Naive thymus-derived CD8-positive, alpha-beta T cell (primary cell): Measurements from ENCODE around the gene PLRG1. TPM values are rescaled to one million over a fixed set of nuclear protein-coding genes. Genes with fewer than 3 reads are reported as not detected.
A peak's percentile ranks its signal among the peaks of the same experiment; 100 is the strongest.

Experiments
- ATAC-seq, 2 donors: fragments of 150-1000 bp; cut with Tn5 transposase in 1 of 2; sonication (Bioruptor Pico), chemical (Tn5 transposase) in 1 of 2; 1 replicate in 1 of 2; 2 replicates in 1 of 2; pipeline ENCODE4 v1.10.0; 2021; ENCODE audit warnings: mild to moderate bottlenecking in 2 of 2, moderate library complexity in 2 of 2
- POLR2A ChIA-PET: fragments of 350-600 bp; sonication (Branson Sonifier 250); formaldehyde crosslinking; loops from one replicate; lab custom pipeline; 2021; ENCODE audit warnings: antibody characterized with exemption; lab: Charles Lee
- DNase-seq, 10 donors: peaks; one replicate each; pipeline versions ENCODE4 v3.0.0 to v3.0.0-alpha.2; 2020 to 2022
- H3K27ac Mint-ChIP-seq, 10 donors: one replicate each; pipeline ENCODE4 v1.8.0; 2020 to 2022; ENCODE audit warnings: mild to moderate bottlenecking in 10 of 10, mixed read lengths in 10 of 10, moderate library complexity in 4 of 10, inconsistent platforms in 1 of 10
- H3K27me3 Mint-ChIP-seq, 5 donors: one replicate each; pipeline ENCODE4 v1.8.0; 2021 to 2022; ENCODE audit warnings: mixed read lengths in 5 of 5
- H3K36me3 Mint-ChIP-seq, 3 donors: one replicate each; pipeline ENCODE4 v1.8.0; 2020 to 2022; ENCODE audit warnings: mixed read lengths in 3 of 3, mild to moderate bottlenecking in 2 of 3, inconsistent platforms in 1 of 3
- H3K4me1 Mint-ChIP-seq, 4 donors: one replicate each; pipeline ENCODE4 v1.8.0; 2021 to 2022; ENCODE audit warnings: mixed read lengths in 4 of 4
- H3K4me3 Mint-ChIP-seq, 10 donors: one replicate each; pipeline ENCODE4 v1.8.0; 2020 to 2022; ENCODE audit warnings: mild to moderate bottlenecking in 10 of 10, mixed read lengths in 10 of 10, moderate library complexity in 6 of 10, inconsistent platforms in 1 of 10
- H3K9me3 Mint-ChIP-seq, 9 donors: one replicate each; pipeline ENCODE4 v1.8.0; 2020 to 2022; ENCODE audit warnings: mixed read lengths in 9 of 9, mild to moderate bottlenecking in 3 of 9, inconsistent platforms in 1 of 9, moderate library complexity in 1 of 9
- polyA plus RNA-seq, 3 donors: library from polyadenylated mRNA; unstranded; fragments of 300-500 nt; fragmentation: Illumina TruSeq; gene quantifications; one replicate each; pipeline ENCODE4 v1.2.3, GENCODE V29; 2021
- total RNA-seq, 8 experiments: library from RNA in 2 of 8; stranded (reverse) in 2 of 8; gene quantifications; one replicate each; pipeline ENCODE4 v1.2.3 and lab custom pipeline; 2021 to 2026

Gene PLRG1
- total and polyA plus RNA-seq, 5 experiments from 2014 or later = 86.2 to 92.4 (median 90.4) TPM

DNA sequence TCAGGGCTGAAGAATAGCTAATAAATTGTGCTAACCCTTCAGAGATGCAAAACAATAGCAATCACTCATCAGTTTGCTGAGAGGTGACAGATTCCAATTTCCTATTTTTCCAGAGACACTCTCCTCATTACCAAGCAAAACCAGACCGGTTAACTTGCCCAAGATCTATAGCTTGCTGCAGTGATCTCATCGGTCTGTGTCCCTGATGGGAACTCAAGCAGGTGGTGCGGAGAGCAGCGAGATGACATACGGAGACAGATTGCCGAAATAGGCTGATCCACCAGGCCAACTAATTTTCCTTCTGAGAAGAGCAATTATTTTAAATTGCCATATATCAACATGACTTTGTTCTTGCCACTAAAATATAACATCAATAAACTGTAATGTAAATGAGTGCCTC is 48.1 kb downstream of the PLRG1 start:
- peak overlapping the region in 1 of 10 donors; percentile 74 for H3K27ac Mint-ChIP-seq
- no peaks in the 10 kb centered on the region for H3K9me3 Mint-ChIP-seq
- no peak for ATAC-seq
- H3K27me3 Mint-ChIP-seq = peaks cover 19 to 65% (median 36%) of the 10 kb centered on the region in 5 donors
- H3K4me3 Mint-ChIP-seq = no peak overlapping the region
- H3K4me1 Mint-ChIP-seq = no peaks in the 10 kb centered on the region
- POLR2A ChIA-PET = no interaction called here
- DNase-seq = no peak
- no peaks in the 10 kb centered on the region for H3K36me3 Mint-ChIP-seq

- Mint-ChIP-seq H3K27ac (no peak overlapping the region), H3K36me3 (peaks cover 0 to 2% (median 0%) of the 10 kb centered on the region in 3 donors), H3K27me3 (peaks cover 18 to 60% (median 42%) of the 10 kb centered on the region in 5 donors), H3K4me3 (no peak overlapping the region), H3K9me3 (peaks cover 0 to 2% (median 0%) of the 10 kb centered on the region in 9 donors), H3K4me1 (no peaks in the 10 kb centered on the region)
- POLR2A ChIA-PET = no interaction called here
- ATAC-seq = no peak
- DNase-seq = no peak
Measured at GRCh38 chr4:154497889-154498288, 52.3 kb downstream of the PLRG1 start.

DNA sequence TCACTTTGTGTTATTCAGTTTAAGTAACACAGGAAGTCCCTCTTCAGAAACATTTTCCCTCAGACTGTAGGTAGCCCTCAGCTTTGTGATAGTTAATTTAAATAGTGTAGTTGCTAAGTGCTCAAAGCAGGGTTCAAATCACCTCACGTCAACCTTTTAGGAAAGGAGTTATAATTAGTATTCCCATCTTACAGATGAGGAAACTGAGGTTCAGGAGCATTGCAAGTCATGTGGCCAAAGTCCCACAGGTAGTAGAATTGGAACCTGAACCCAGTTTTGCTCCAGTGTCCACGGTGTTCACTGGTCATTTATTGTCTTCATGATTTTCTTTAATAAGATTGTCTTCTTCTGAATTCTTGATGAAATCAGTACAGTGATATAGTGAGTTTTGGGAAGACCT is 54.3 kb downstream of the PLRG1 start:
- Mint-ChIP-seq H3K4me1 (peaks cover 2 to 15% (median 13%) of the 10 kb centered on the region in 4 donors), H3K36me3 (peaks cover 0 to 4% (median 2%) of the 10 kb centered on the region in 3 donors), H3K27me3 (peaks cover 28 to 80% (median 55%) of the 10 kb centered on the region in 5 donors), H3K9me3 (peaks cover 0 to 2% (median 0%) of the 10 kb centered on the region in 9 donors), H3K27ac (no peak overlapping the region), H3K4me3 (no peak overlapping the region)
- ATAC-seq = no peak
- no peak for DNase-seq
- POLR2A ChIA-PET = no interaction called here

DNA sequence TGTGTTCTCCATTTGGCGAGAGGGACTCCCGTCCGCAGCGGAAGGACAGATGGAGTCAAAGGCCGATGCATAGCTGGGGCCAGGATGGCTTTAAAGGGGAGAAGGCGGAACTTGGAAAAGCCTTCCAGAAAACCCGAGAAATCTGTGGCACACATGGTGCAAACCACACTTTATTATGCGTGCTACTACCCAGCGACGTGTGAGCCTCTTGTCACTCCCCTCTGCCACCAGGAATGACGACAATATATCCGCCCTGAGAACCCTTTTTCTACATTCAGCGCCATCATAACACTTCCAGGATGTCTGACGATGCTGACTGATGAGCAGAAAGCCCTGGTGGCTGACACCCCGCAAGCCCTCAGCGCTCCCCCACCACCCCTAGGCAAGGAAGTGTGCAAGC is 57.9 kb downstream of the PLRG1 start:
- ATAC-seq (peak in 1 of 2 donors; percentile 61), DNase-seq (no peak)
- POLR2A ChIA-PET = no interaction called here
- peaks cover 5 to 20% (median 19%) of the 10 kb centered on the region in 4 donors for H3K4me1 Mint-ChIP-seq
- peak overlapping the region; percentile 12 to 83 (median 64) for H3K4me3 Mint-ChIP-seq
- H3K27me3 Mint-ChIP-seq = peaks cover 41 to 88% (median 56%) of the 10 kb centered on the region in 5 donors
- peaks cover 2 to 7% (median 2%) of the 10 kb centered on the region in 3 donors for H3K36me3 Mint-ChIP-seq
- H3K27ac Mint-ChIP-seq = no peak overlapping the region
- peaks cover 0 to 6% (median 0%) of the 10 kb centered on the region in 9 donors for H3K9me3 Mint-ChIP-seq

DNA sequence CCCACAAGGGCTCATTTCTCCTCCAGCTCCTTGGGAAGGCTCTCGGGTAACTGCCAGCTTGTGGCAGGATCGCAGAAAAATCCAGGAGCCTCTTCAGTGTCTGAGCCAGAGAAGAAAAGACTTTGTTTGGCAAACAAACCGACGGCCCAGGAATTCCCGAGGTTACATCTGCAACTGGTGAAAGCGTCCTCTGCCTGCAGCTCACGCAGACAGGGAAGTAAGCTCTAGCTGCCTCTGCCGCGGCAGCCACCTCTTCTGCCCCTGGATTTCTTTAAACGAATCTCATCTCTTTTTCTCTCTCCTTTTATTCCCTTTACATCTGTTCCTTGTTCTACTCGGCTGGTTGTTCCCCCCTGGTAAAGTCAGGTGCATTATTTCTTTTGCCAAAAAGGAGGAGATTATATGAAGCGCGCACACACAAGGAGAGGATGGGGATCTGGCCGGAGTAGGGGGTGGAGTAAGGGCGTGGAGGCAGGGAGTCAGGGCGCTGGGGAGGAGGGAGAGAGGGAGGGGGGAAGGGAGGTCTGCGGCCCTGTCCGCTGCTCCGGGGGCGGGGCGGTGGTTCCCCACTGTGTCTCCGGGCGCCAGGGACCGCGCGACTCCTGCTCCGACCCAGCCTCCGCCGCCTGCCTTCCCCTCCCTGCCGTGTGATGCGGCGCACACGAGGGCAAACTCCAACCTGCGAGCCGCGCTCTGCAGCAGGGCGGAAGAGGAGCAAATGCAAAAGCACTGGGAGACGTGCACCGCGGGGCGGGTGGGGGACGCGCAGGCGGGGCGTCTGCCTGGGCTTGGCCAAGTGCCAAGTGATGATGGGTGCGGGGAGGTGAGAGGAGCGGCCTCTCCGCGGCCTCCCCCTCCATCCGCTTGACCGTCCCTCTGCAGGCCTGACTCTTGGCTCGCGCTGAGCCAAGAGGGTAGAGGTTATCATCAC is 58.6 kb downstream of the PLRG1 start, which contains the start of gene DCHS2:
Gene DCHS2, minus strand, starts transcription at position 459 of the 931 bp plus-strand sequence. Its CDS starts 444 bp downstream, at position 15.
- peak in 3 of 10 donors; percentile 7 to 20 (median 7) for DNase-seq
- Mint-ChIP-seq H3K4me3 (peak within 1 kb of the TSS; percentile 59 to 83 (median 78)), H3K4me1 (peaks cover 5 to 20% (median 19%) of the 10 kb centered on the region in 4 donors), H3K27me3 (peaks cover 45 to 88% (median 54%) of the 10 kb centered on the region in 5 donors), H3K36me3 (peaks cover 2 to 7% (median 2%) of the 10 kb centered on the region in 3 donors), H3K27ac (no peak within 1 kb of the TSS), H3K9me3 (peaks cover 0 to 6% (median 0%) of the 10 kb centered on the region in 9 donors)
- POLR2A ChIA-PET = no interaction called here
- peak; percentile 49 to 66 for ATAC-seq

DNA sequence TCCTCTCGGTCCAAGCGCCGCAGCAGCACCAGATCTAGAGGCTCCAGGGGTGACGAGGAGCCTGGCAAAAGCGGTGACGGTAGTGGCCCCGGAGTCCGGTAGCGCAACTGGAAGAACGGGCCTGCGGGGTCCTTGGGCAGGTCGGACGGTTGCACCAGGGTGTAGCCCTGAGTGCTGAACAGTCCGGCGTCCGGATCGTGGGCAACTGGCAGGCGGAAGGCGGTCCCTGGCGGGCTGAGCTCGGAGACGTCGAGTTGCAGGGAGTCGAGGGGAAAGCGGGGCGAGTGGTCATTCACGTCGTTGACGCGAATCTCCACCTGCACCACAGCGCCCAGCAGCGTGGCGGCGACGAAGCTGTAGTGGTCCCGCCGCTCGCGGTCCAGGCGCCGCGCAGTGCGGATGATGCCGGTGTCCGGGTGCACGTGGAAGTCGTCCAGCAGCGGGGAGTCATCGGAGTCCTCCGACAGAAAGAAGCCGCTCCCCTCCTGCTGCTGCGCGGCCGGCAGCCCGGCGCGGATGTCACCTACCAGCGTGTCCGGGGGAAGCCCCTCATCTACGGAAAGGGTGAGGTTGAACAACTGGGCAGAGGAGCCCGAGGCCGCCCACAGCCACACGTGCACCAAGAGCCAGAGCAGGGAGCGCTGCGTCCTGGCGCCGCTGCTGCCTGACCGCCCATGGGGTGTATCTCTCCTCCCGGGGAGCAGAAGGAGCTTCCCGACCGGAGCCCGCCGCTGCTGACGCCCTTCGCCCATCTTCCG is 59.4 kb downstream of the PLRG1 start:
- POLR2A ChIA-PET = no interaction called here
- H3K4me3 Mint-ChIP-seq = peak overlapping the region; percentile 59 to 83 (median 78)
- DNase-seq (peak in 1 of 10 donors; percentile 21), ATAC-seq (peak; percentile 26 to 42)
- peaks cover 5 to 20% (median 19%) of the 10 kb centered on the region in 4 donors for H3K4me1 Mint-ChIP-seq
- H3K36me3 Mint-ChIP-seq = peaks cover 2 to 7% (median 2%) of the 10 kb centered on the region in 3 donors
- peaks cover 41 to 80% (median 50%) of the 10 kb centered on the region in 5 donors for H3K27me3 Mint-ChIP-seq
- no peak overlapping the region for H3K27ac Mint-ChIP-seq
- H3K9me3 Mint-ChIP-seq = peaks cover 0 to 6% (median 0%) of the 10 kb centered on the region in 9 donors

GRCh38 chr4:154490234-154490582 is 60.0 kb downstream of the PLRG1 start:
- Mint-ChIP-seq H3K4me1 (peaks cover 5 to 20% (median 19%) of the 10 kb centered on the region in 4 donors), H3K9me3 (peaks cover 0 to 6% (median 0%) of the 10 kb centered on the region in 9 donors), H3K4me3 (peak overlapping the region in 8 of 10 donors; percentile 59 to 83 (median 68)), H3K27me3 (peaks cover 40 to 75% (median 47%) of the 10 kb centered on the region in 5 donors), H3K27ac (no peak overlapping the region), H3K36me3 (peaks cover 2 to 7% (median 2%) of the 10 kb centered on the region in 3 donors)
- POLR2A ChIA-PET = no interaction called here
- DNase-seq = no peak
- ATAC-seq = no peak

DNA sequence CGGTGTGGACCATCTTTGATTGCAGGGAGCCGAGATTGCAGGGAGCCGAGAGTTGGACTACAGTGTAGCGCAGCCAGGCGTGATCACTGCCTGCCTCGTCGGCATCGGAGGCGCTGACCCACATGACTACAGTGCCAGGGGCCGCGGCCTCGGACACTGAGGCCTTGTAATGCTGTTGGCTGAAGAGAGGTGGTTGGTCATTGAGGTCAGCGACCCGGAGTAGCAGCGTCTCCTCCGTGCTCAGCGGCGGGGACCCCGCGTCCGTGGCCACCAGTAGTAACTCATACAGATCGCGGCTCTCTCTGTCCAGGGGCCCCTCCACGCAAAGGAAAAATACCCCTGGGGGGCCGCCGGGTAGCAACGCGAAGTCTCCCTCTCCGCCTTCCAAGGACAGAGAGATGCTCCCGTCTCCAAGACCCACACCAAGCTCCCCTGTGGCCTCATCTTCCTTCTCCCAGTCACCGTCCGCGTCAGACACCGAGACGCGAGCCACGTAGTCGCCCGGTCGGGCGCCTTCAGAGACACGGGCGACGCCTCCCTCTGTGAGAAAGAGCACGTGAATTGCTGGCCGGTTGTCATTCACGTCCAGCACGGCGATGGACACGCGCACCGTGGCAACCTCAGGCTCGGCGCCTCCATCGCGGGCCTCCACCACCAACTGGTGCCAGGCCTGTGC is 60.5 kb downstream of the PLRG1 start:
- Mint-ChIP-seq H3K27me3 (peaks cover 40 to 70% (median 45%) of the 10 kb centered on the region in 5 donors), H3K9me3 (peaks cover 0 to 6% (median 0%) of the 10 kb centered on the region in 9 donors), H3K36me3 (peaks cover 2 to 7% (median 2%) of the 10 kb centered on the region in 3 donors), H3K4me3 (peak overlapping the region in 4 of 10 donors; percentile 4 to 83 (median 14)), H3K4me1 (peaks cover 5 to 20% (median 19%) of the 10 kb centered on the region in 4 donors), H3K27ac (no peak overlapping the region)
- DNase-seq (no peak), ATAC-seq (no peak)
- POLR2A ChIA-PET = no interaction called here

GRCh38 chr4:154487145-154487544 is 63.1 kb downstream of the PLRG1 start:
- POLR2A ChIA-PET = no interaction called here
- H3K9me3 Mint-ChIP-seq = peaks cover 0 to 6% (median 0%) of the 10 kb centered on the region in 9 donors
- no peak for ATAC-seq

GRCh38 chr4:154485127-154485773 is 65.0 kb downstream of the PLRG1 start:
- no peak for ATAC-seq
- Mint-ChIP-seq H3K27ac (no peak overlapping the region), H3K27me3 (peaks cover 16 to 28% (median 17%) of the 10 kb centered on the region in 5 donors), H3K4me1 (peaks cover 0 to 3% (median under 1%) of the 10 kb centered on the region in 4 donors), H3K36me3 (peaks cover 0 to 4% (median 0%) of the 10 kb centered on the region in 3 donors), H3K9me3 (peaks cover 0 to 6% (median 0%) of the 10 kb centered on the region in 9 donors), H3K4me3 (no peak overlapping the region)
- POLR2A ChIA-PET = no interaction called here
- no peak for DNase-seq

More at GRCh38 chr4:154487145-154487544, 63.1 kb downstream of the PLRG1 start:
- Mint-ChIP-seq H3K4me3 (no peak overlapping the region), H3K4me1 (peaks cover 5 to 16% (median 14%) of the 10 kb centered on the region in 4 donors), H3K36me3 (peaks cover 0 to 7% (median 2%) of the 10 kb centered on the region in 3 donors), H3K27me3 (peaks cover 22 to 45% (median 23%) of the 10 kb centered on the region in 5 donors), H3K27ac (no peak overlapping the region)
- no peak for DNase-seq
